ENCODE measurements around the gene ENPEP.
A peak's percentile ranks its signal among the peaks of the same experiment; 100 is the strongest.

GRCh38 chr4:110516106-110516922 lies 40.4 kb downstream of the ENPEP start:
- TF ChIP-seq CTCF (IDR thresholded peaks at IDR 0.05) = peak; percentile 56
- TF ChIP-seq USF2 (CRISPR knock-in tag; IDR thresholded peaks at IDR 0.05) = no peak
- TF ChIP-seq TEAD1 (CRISPR knock-in tag; IDR thresholded peaks at IDR 0.05) = no peak
- no peak for TF ChIP-seq ESRRA (CRISPR knock-in tag; IDR thresholded peaks at IDR 0.05; ENCODE audit: borderline replicate concordance)
- TF ChIP-seq MAX (CRISPR knock-in tag; IDR thresholded peaks at IDR 0.05) = no peak
- TF ChIP-seq NR3C1 (CRISPR knock-in tag; conservative IDR thresholded peaks at IDR 0.05; ENCODE audit: low read depth) = no peak
- TF ChIP-seq OVOL2 (CRISPR knock-in tag; IDR thresholded peaks at IDR 0.05; ENCODE audit: borderline replicate concordance) = no peak
- TF ChIP-seq FOXP4 (CRISPR knock-in tag; IDR thresholded peaks at IDR 0.05) = no peak
- no peak for TF ChIP-seq ZBTB43 (CRISPR knock-in tag; IDR thresholded peaks at IDR 0.05)
- TF ChIP-seq ATF2 (CRISPR knock-in tag; IDR thresholded peaks at IDR 0.05; ENCODE audit: borderline replicate concordance, low read depth) = no peak
- TF ChIP-seq STAT6 (CRISPR knock-in tag; conservative IDR thresholded peaks at IDR 0.05; ENCODE audit: low read depth) = no peak
- TF ChIP-seq CREB1 (CRISPR knock-in tag; IDR thresholded peaks at IDR 0.05) = no peak
- TF ChIP-seq PRDM15 (CRISPR knock-in tag; IDR thresholded peaks at IDR 0.05) = no peak

All from WTC11 (cell line).